Dermis blood vessel endothelial cell (primary cell): ENCODE data around the gene ADAMTS10. TPM values are rescaled to one million over a fixed set of nuclear protein-coding genes. Genes with fewer than 3 reads are reported as not detected.
"Not testable (repeated sequence)": the region's sequence is repeated elsewhere in the genome, so short reads cannot be mapped to it uniquely, and the experiment has no call there.

ENCODE experiments used
- DNase-seq: peaks from one replicate; pipeline ENCODE4 v3.0.0; 2010
- total RNA-seq: library from RNA; depleted of rRNA; stranded (reverse); fragments of >200 nt; gene quantifications from 2 replicates; pipeline ENCODE4 v1.2.3, GENCODE V29; 2014

ADAMTS10 gene
- total RNA-seq, 1 donor from 2014 or later: 13.8 TPM

DNA sequence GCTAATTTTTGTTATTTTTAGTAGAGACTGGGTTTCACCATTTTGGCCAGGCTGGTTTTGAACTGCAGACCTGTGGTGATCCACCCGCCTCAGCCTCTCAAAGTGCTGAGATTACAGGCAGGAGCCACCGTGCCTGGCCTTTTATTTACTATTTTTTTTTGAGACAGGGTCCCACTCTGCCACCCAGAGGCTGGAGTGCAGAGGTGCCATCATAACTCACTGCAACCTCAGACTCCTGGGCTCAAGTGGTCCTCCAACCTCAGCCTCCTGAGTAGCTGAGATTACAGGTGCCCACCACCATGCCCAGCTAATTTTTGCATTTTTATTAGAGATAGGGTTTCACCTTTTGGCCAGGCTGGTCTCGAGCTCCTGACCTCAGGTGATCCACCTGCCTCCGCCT, 12.4 kb upstream of the ADAMTS10 start:
- DNase-seq: not testable (repeated sequence)

DNA sequence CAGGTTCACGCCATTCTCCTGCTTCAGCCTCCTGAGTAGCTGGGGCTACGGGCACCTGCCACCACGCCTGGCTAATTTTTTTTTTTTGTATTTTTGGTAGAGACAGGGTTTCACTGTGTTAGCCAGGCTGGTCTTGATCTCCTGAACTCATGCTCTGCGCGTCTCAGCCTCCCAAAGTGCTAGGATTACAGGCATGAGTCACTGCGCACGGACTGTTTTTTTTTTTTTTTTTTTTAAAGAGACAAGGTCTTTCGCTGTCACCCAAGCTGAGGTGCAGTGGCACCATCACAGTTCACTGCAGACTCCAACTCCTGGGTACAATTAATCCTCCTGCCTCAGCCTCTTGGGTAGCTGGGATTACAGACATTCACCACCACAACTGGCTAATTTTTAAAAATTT, 8.2 kb upstream of the ADAMTS10 start:
- no peak for DNase-seq

DNA sequence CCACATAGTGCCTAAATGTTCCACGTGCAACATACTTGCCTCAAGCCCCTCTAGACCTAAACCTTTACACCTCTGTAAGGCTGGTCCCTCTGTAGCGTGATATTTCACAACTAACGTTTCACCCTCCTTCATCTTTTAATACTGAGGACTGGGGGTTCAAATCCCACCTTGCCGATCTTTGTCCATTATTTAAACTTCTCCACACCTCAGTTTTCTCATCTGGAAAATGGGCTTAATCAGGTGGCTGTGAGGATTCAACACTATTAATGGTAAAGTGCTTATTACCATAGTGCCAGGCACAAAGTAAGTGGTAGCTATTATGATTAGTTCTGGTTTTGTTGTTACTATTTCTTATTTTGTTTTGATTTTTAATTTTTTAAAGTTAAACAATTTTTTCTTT, 7.5 kb upstream of the ADAMTS10 start:
- DNase-seq: no peak

DNA sequence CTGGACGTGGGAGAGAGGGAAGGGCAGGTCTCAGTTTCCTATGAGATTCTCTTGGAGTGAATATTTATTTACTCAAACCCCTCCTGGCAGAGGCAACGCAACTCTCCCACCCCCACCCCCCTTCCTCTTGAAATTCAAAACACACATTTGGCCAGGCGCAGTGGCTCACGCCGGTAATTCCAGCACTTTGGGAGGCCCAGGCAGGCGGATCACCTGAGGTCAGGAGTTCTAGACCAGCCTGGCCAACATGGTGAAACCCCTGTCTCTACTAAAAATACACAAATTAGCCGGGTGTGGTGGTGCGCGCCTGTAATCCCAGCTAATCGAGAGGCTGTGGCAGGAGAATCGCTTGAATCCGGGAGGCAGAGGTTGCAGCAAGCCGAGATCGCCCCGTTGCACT, 6.8 kb upstream of the ADAMTS10 start:
- not testable (repeated sequence) for DNase-seq

DNA sequence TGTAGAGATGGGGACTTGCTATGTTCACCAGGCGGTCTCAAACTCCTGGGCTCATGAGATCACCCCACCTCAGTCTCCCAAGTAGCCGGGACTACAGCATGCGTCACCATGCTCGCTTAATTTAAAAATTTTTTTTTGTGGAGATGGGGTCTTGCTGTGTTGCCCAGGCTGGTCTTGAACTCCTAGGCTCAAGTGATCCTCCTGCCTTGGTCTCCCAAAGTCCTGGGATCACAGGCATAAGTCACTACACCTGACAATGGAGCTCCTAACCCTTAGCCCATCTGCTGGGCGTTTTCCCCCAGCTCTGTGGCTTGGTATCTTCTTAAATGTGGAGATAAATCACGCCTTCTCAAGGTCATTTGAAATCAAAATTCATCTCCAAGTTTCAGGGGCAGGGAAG, 6.3 kb upstream of the ADAMTS10 start:
- no peak for DNase-seq

DNA sequence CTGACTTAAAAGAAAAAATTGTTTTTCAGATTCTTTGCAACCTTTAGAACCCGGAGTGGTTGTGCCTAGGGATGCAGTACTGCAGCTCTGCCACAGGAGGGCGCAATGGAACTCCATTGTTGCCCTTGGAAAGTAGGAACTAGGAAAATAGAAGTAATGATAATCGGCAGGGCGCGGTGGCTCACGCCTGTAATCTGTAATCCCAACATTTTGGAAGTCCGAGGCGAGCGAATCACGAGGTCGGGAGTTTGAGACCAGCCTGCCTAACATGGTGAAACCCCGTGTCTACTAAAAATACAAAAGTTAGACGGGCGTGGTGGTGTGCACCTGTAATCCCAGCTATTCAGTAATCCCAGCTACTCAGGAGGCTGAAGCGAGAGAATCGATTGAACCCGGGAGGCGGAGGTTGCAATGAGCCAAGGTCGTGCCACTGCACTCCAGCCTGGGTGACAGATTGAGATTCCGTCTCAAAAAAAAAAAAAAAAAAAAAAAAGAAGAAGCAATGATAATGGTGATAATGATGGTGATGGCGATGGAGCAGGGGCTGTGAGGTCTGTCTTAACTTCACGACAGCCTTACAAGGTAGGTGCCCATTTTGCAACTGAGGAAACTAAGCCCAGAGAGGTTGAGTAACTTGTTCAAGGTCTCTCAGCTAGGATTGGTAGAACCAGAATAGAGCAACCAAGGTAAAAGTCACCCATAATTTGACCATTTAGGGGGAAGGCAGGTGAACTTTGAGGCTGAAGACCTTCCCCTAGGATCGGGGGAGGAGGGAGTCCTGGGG, 5.5 kb upstream of the ADAMTS10 start:
- DNase-seq: peak; percentile 72

DNA sequence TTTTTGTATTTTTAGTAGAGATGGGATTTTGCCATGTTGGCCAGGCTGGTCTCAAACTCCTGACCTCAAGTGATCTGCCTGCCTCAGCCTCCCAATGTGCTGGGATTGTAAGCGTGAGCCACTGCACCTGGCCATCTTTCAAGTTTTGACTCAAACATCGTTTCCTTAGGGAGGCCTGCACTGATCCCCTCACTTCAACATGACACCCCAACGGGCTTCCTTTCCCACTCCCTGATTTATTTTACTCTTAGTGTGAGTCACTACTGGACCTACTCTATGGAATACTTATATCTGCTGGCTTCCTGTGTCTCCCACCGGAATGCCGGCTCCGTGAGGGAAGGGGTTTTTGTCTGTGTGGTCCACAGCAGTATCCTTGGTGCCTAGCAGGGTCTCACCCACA, 4.5 kb upstream of the ADAMTS10 start:
- DNase-seq: no peak

DNA sequence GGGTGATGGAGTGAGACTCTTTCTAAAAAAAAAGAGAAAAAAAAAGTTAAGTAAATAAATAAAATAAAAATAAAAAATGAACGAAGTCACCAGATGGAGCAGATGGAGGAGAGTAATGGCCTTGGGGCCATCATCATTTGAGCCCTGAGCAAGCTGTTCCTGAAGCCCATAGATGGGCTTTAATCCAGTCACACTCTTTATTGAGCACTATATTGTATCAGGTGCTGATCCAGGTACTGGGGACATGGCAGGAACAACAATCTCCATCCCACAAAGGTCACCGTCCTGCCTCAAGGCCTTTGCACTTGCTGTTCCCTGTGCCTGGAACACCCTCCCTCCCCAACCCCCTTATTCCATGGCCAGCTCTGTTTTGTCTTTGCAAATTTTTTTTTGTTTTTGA, 3.9 kb upstream of the ADAMTS10 start:
- DNase-seq: no peak

DNA sequence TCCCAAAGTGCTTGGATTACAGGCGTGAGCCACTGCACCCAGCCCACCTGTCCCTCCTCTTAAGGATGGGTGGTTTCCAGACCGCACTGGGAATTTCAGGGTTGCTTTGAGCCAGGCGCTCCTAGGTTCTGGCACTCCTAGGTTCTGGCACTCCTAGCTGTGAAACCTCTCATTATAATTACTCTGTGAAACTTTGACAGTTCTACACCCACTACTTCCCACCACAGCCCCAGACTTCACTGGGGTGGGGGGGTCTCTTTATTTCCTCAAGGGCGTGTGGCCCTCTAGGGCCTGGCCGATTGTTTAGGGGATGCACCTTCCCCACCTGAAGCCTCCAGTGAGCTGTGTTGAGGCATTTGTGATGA, 2.3 kb upstream of the ADAMTS10 start:
- DNase-seq: no peak

DNA sequence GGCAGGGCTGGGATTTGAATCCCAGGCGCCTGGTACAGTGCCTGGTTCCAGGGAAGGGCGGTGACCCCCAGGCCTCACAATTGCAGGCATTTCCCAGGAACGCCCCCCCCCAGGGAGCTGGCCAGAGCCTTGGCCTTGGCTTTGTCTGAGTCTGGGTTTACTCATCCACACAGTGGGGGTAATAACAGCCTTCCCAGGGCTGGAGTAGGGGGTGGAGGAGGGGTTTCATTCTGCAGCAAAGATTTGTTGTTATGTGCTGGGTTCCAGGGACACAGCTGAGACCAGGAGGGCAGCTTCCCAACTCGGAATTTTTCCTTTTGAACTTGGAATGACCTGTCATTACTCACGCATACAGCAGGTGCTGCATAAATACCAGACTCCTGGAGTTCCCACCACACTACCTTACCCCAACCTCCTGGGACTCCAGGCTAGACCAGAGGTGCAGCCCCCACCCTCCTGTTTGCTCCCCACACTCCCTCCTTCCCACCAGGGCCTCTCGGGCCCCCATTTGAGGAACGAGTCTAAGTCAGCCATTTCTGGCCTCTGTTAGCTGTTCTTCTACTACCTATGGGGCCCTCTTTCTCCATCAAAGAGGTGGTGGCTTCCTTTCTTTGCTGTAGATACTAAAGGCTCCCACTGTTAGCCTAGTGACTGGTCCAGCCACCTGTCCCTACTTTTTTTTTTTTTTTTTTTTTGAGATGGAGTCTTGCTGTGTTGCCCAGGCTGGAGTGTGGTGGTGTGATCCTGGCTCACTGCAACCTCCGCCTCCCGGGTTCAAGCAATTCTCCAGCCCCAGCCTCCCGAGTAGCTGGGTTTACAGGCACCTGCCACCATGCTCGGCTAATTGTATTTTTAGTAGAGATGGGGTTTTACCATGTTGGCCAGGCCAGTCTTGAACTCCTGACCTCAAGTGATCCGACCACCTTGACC, 1.6 kb upstream of the ADAMTS10 start:
- DNase-seq: peak; percentile 52

DNA sequence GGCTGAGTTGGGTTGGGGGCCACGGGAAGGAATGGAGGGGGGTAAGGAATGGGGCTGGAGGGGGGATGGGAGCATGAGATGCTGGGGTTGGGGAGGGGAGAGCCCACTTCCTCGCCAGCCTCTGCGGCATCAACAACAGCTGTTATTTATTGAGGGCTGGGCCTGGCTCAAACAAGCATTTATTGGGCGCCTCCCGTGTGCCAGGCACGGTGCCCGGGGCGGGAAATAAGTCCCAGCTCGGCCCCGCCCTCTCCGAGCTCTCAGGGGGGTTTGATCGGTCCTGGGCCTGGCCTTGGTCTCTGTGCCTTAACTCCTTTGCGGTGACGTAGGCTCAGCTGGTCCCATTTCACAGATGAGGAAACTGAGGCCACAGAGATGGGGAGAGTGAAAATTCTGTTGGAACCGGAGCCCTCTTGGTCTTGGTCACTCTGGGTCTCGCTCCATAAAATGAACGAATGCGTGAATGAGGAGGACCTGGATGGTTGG, 919 bp upstream of the ADAMTS10 start:
- DNase-seq: no peak

DNA sequence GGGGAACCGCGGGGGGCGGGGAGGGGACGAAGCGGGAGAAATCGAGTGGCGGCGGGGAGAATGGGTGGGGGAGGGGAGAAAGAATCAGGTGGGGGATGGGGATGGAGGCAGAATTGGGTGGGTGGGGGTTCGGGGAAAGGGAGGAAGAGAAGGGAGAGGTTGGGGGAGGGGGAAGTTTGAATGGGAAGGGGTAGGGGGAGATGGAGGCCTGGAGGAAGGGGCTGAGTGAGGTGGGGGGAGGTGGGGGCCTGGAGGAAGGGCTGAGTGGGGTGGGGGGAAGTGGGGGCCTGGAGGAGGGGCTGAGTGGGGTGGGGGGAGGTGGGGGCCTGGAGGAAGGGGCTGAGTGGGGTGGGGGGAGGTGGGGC, 403 bp upstream of the ADAMTS10 start:
- no peak for DNase-seq

DNA sequence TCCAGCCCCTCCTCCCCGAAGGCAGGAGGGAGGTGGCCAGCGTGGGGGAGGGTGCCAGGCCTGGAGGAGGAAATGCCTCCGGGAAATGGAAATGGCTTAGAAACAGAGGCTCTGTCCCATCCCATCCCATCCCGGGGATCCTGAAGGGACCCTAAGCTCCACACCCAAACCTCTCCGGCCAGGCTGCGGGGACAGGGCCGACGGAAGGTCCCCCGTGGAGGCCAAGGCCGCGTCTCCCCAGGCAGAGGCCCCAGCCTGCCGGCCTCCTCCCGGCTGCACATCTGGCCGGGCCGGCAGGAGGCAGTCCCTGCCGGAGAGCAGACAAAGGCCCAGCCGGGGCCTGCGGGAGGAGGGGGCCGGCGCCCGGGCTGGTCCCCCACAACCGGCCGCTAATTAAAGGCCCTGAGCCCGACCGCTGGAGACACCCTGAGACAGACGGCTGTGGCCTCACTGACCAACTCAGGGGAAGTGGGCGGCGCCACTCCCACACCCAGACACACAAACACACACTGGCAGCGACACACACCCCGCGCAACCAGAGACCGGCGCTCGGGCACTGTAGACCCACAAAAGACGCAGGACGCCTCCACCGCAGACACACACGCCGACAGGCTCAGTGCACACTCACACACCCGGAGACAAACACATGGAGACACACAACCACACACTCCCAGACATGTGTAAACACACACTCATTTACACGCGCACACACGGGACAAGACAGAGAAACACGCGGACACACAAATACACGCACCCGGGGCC, 1.1 kb downstream of the ADAMTS10 start:
- DNase-seq: peak; percentile 65

DNA sequence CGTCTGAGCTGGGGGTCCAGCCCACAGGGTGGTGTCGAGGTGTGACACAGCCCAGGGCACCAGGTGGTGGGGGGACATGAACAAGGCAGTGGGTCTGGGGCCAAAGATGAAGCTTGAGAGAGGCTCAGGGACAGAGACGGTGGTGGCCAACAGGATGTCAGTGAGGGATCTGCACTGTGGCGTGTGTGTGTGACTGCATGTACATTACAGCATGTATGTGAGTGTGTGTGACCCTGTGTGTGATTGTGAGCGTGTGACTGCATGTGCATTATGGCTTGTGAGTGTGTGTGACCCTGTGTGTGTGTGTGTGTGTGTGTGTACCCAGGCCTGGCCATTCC, 1.6 kb downstream of the ADAMTS10 start:
- DNase-seq: no peak

DNA sequence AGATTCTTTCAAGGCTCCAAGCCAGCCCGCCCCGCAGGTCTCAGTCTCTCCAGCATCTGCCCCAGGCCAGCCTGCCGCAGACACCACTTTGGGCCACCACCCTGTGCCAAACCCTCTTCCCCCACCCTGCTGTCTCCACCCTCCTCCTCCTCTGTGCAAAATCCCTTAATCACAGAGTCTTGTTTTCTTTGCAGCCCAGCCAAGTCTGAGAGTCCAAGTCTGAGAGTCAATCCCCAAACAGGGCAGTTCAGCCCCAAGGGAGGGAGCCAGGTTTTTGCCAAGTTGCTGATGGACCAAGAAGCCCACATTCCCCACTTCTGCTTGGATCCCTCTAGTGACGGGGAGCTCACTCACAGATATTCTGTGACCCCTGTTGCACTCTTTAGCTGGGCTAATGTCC, 3.1 kb downstream of the ADAMTS10 start:
- DNase-seq: no peak

DNA sequence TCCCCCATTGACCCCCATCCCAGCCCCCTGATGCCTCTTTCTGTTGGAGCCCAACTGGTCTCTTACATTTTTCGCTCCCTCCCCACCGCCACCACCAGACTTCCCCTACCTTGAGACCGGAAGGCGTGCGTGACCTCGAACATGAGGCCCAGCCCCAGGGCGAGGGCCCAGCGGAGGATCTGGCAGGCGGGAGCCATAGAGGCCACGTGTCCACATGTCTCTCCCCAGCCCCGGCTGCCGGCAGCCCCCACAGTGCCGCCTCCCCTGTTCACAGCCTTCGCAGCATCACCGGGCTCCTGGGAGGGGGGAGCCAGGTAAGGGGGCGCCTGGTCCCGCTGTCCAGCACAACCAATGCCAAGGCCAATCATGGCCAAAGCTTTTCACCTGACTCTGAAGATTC, 5.0 kb downstream of the ADAMTS10 start:
- no peak for DNase-seq

DNA sequence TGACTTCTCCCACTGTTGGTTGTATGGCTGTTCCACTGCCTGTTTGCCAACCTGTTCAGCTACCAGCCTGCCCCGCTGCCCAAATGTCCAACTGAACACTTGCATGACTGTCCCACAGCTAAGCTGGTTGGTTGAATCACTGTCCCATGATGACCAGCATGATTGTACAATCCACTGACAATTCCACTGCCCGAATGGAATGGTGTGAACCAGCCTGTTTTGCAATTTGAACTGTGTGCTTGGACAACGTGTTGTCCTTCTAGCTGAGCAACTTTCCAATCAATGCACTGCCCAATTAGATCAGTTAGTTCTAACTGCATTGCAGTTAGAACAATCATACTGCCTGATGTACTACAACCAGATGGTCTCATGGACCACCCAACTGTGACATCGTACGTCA, 8.7 kb downstream of the ADAMTS10 start:
- no peak for DNase-seq

DNA sequence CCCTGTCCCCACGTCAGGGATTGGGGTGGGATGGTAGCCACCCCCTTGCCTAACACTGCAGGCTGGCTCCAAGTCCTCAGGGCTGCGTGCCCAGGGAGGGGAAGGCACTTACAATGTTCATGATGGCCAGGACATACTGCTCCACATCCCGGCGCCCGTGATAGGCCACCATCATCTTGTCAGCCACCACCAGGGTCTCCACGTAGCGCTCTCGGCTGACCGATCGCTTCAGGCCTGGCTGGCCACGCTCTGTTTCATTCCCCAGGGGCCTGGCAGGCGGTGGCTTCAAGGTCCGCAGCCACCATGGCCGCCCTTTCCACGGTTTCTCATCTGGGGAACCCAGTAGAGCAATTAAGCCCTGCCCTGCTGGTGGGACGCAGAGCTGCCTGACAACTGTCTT, 9.7 kb downstream of the ADAMTS10 start:
- no peak for DNase-seq

DNA sequence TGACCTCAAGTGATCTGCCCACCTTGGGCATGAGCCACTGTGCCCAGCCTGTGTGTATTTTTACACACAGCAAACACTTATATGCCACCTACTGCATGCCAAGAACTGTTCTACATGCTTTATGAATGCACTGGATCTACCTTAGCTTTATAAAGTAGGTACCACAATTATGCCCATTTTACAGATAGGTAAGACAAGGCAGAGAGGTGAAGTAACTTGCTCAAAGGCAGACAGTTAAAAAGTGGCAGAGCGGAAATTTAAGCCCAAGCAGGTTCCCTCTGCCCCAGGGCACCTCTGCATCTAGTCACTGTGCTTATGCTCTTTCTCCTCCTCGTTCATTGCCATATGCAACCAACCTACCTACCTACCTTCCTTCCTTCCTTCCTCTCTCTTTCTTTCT, 10.5 kb downstream of the ADAMTS10 start:
- DNase-seq: no peak

DNA sequence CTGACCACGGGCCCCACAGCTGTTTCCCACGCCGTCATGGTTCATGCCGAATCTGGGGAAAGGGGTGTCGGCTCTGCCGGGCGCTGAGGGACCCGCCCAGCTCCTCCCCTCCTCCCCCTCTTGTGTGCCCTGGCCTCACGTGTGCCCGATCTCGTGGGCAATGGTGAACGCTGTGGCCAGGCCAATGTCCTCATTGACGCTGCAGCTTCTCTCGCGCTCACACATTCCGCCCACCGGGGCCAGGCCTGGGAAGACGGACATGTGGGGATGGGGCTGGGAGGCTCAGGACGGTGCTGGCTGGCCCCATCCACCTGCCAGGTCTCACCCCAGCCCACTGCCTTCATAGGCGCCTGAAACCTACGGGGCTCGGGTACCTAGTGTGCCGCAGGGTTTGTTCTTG, 14.3 kb downstream of the ADAMTS10 start:
- no peak for DNase-seq

DNA sequence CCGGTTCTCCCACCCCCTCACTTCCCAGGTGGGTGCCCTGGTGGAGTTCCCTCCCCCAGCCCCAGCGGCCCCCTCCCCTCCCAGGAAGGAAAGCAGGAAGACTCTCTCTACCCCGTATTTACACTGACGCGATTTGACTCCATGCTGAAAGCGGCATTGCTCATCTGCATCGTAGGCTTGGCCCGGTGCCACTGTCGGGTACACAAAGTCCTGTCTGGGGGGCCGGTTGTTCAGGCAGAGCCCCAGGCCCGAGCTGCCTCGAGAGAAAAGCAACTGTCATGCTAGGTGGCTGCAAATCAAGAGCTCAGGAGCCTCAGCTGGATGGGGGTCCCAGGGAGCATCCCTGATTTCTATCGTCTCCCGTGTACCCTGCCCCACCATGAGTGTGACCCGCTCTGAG, 14.9 kb downstream of the ADAMTS10 start:
- DNase-seq: no peak

DNA sequence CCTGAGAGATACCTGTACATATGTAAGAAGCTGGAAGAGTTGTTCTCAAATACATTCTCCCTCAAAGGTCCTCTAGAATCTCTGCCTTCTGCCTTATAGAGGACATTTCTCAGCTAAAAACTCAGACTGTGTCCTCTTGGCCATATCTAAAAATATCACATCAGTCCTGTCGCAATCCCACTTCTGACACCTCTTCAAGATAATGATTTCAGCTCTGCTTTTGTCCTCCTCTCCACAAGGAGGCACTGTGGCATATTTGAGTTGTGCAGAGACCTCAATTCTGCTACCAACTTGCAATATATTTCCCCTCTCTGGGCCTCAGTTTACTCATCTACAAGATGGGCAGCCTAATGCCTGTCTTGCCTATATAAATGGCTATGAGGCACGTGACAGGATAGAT, 16.6 kb downstream of the ADAMTS10 start:
- DNase-seq: no peak
